ENCODE data around the gene SCIN. TPM values are rescaled to one million over a fixed set of nuclear protein-coding genes. Genes with fewer than 3 reads are reported as not detected.

The SCIN gene
- total RNA-seq, 1 experiment from 2014 or later, result 0.22 TPM

GRCh38 chr7:12695965-12696364 is 125.4 kb downstream of the SCIN start:
- DNase-seq (ENCODE audit: low read depth, low spot score), result no peak
- H3K4me1 ChIP-seq (ENCODE audit: control insufficient read depth in 1 of 2, insufficient read depth in 2 of 2, low read length in 2 of 2), result peaks cover 26% of the 10 kb centered on the region in 2 experiments
- H4K20me1 ChIP-seq (ENCODE audit: insufficient read depth), result no peaks in the 10 kb centered on the region
- peak overlapping the region; percentile 43 for H3K27ac ChIP-seq (ENCODE audit: low read depth, low read length)
- RAD21 ChIA-PET (ENCODE audit: low non-redundant PET in 1 of 2, low total read pairs in 2 of 2, uncharacterized antibody in 2 of 2, unreplicated experiment in 2 of 2), result no interaction called here
- peaks cover 0 to 9% of the 10 kb centered on the region in 2 experiments; a peak in 1 of 4 replicates for H3K9me3 ChIP-seq (ENCODE audit: control insufficient read depth in 1 of 2, insufficient read depth in 1 of 2, low read depth in 1 of 2, low read length in 2 of 2)
- no peaks in the 10 kb centered on the region for H3K9me2 ChIP-seq (ENCODE audit: insufficient read depth)
- POLR2A ChIA-PET, result interaction anchor here (1.3 to 2.6 kb wide), 3 partner anchors 9 to 321 kb away, joined by 4 to 16 read pairs (median 5); partner anchors contain the start of gene ARL4A
- H3K9ac ChIP-seq (ENCODE audit: low read length), result no peak overlapping the region
- peak overlapping the region; percentile 52 for H3K4me2 ChIP-seq (ENCODE audit: low read length)
- peaks cover 57% of the 10 kb centered on the region for H3K79me2 ChIP-seq (ENCODE audit: insufficient read depth, low read length)
- intact Hi-C loops (cut with micrococcal nuclease), result no loop called here
- H2AFZ ChIP-seq (ENCODE audit: low read depth, low read length, poor library complexity, severe bottlenecking), result no peak overlapping the region
- CTCF ChIA-PET, result interaction anchor here (0.8 to 2.5 kb wide), 2 partner anchors 9 to 421 kb away, joined by 4 to 16 read pairs; partner anchors contain the start of gene ARL4A
- peak; percentile 62 for TF ChIP-seq FOSL1 (IDR thresholded peaks at IDR 0.05; ENCODE audit: low read depth)
- TF ChIP-seq MAX (IDR thresholded peaks at IDR 0.05), result peak; percentile 42; the same call in 1 of the 2 replicates
- no peak for TF ChIP-seq ZNF274 (IDR thresholded peaks at IDR 0.05; ENCODE audit: low read depth, low read length)
- no peak for TF ChIP-seq YY1 (IDR thresholded peaks at IDR 0.05; ENCODE audit: extremely low read depth, insufficient replicate concordance, low read depth, low read length)
- no peak for TF ChIP-seq ZFX (IDR thresholded peaks at IDR 0.05)
- TF ChIP-seq SP1 (IDR thresholded peaks at IDR 0.05; ENCODE audit: low read depth), result 0 out of 2 replicates have a peak, but pooled peaks have one; percentile 30
- 0 out of 2 replicates have a peak, but pooled peaks have one; percentile 27 for TF ChIP-seq SRF (IDR thresholded peaks at IDR 0.05; ENCODE audit: low read depth)
- 0 out of 2 replicates have a peak, but pooled peaks have one; percentile 20 for TF ChIP-seq CBX3 (IDR thresholded peaks at IDR 0.05; ENCODE audit: low read depth)
- 0 out of 2 replicates have a peak, but pooled peaks have one; percentile 6 for TF ChIP-seq POLR2AphosphoS5 (IDR thresholded peaks at IDR 0.05; ENCODE audit: low read depth, low read length)
- peak; percentile 57; the same call in 1 of the 2 replicates for TF ChIP-seq JUND (IDR thresholded peaks at IDR 0.05)
- TF ChIP-seq ATF3 (IDR thresholded peaks at IDR 0.05), result no peak
- no peak for TF ChIP-seq EGR1 (IDR thresholded peaks at IDR 0.05; ENCODE audit: low read depth)
- no peaks in the 10 kb centered on the region for H3K27me3 ChIP-seq (ENCODE audit: insufficient read depth, low read length)
- peak; percentile 63 for ATAC-seq
- BruUV-seq (replicated peaks), result no TSS peak
- H3K36me3 ChIP-seq (ENCODE audit: control insufficient read depth in 1 of 2, insufficient read depth in 2 of 2, low read length in 2 of 2), result 0 out of 4 replicates have a peak, but pooled peaks cover 0 to 6% of the 10 kb centered on the region in 2 experiments
- H3K4me3 ChIP-seq (replicated peaks in 1 of 2; ENCODE audit: low read depth in 1 of 2, low read length in 2 of 2), result no peak overlapping the region

Data from HCT116 (cell line).